Heart left ventricle (tissue), 13 donors: ENCODE measurements around the gene PARD3B.

Source experiments
- CTCF ChIP-seq, 12 donors: fragments of 200-600 bp; sonication (generic) in 4 of 12; IDR thresholded peaks; one replicate each; pipeline versions ENCODE4 v1.5.0 to v1.8.0; 2018 to 2022; ENCODE audit warnings: antibody characterized with exemption in 12 of 12, mild to moderate bottlenecking in 5 of 12
- POLR2A ChIP-seq, 2 donors: fragments of 450-650 bp; IDR thresholded peaks; one replicate each; pipeline ENCODE4 v1.6.1; 2017; ENCODE audit warnings: antibody characterized with exemption in 2 of 2, mild to moderate bottlenecking in 2 of 2, moderate library complexity in 2 of 2
- donor health status: ischemic (EF 13 %, LVEDD 7.1; RV severe dilation, severe dysfunction).
- donor health status: DM: no; HTN: yes; CAD: no.
- donor health status: DM: no; HTN: no; CAD: no.
- donor health status: ischemic (EF 25% LVEDD 6.9; RV normal size, moderate dysfunction).
- donor health status: ischemic (EF 25% LVEDD 5.7; RV mildly dilated, moderate dysfunction).
- donor health status: ischemic (EF 35%, LVEDD 5.7; RV mildly dilated, moderate dysfunction).
- donor health status: nonischemic (EF 11% LVEDD 7.7; RV severe dilation, severe dysfunction).
- donor health status: DM: yes; HTN: yes; CAD: no.
- donor health status: PGD.
- donor health status: ischemic (EF 29% LVEDD 5.4; RV normal size, mild dysfunction).
- donor health status: nonischemic (EF 23%, LVEDD 6.1; RV moderate dilation, normal function).

GRCh38 chr2:205659922-205660321 is 1114.6 kb downstream of the PARD3B start:
- no peak for TF ChIP-seq CTCF (IDR thresholded peaks at IDR 0.05)
- TF ChIP-seq POLR2A (IDR thresholded peaks at IDR 0.05): no peak
